ENCODE results near the gene RABGAP1L.

The RABGAP1L gene

DNA sequence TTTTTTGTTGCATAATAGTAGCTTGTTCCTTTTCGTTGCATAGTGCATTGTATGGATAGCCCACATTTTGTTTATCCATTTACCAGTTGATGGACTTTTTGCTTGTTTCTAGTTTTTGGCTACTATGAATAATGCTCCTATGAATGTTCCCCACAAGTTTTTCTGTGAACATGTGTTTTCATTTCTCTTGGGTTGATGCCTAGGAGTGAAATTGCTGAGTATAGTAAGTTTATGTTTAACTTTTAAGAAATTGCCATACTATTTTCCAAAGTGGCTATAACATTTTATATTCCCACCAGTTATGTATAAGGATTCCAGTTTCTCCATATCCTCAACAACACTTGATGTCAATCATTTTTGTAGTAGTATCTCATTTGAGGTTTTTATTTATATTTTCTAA, 755.7 kb downstream of the RABGAP1L start:
- no peak overlapping the region for H3K4me3 ChIP-seq (ENCODE audit: low read depth, low read length)
- TF ChIP-seq, protein P1, sequence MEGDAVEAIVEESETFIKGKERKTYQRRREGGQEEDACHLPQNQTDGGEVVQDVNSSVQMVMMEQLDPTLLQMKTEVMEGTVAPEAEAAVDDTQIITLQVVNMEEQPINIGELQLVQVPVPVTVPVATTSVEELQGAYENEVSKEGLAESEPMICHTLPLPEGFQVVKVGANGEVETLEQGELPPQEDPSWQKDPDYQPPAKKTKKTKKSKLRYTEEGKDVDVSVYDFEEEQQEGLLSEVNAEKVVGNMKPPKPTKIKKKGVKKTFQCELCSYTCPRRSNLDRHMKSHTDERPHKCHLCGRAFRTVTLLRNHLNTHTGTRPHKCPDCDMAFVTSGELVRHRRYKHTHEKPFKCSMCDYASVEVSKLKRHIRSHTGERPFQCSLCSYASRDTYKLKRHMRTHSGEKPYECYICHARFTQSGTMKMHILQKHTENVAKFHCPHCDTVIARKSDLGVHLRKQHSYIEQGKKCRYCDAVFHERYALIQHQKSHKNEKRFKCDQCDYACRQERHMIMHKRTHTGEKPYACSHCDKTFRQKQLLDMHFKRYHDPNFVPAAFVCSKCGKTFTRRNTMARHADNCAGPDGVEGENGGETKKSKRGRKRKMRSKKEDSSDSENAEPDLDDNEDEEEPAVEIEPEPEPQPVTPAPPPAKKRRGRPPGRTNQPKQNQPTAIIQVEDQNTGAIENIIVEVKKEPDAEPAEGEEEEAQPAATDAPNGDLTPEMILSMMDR (IDR thresholded peaks at IDR 0.05; ENCODE audit: low read depth, low read length, missing control alignments) = no peak
- in situ Hi-C loops (cut with HindIII; ENCODE audit: low sequenced_read_pairs) = no loop called here
- no peak for DNase-seq (ENCODE audit: low read depth)

DNA sequence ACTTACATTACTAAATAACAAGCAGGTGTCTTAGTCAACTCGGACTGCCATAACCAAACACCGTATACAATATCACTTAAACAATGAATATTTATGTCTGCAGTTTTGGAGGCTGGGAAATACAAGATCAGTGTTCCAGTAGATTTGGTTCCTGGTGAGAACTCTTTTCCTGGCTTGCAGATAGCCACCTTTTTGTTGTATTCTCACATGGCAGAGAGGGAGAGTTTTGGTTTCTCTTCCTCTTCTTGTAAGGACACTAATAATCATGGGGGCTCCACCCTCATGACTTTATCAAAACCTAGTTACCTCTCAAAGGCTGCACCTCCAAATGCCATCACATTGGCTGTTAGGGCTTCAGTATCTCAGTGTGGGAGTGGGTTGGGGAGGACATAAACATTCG, 757.5 kb downstream of the RABGAP1L start:
- TF ChIP-seq, protein P1 (IDR thresholded peaks at IDR 0.05; ENCODE audit: low read depth, low read length, missing control alignments) = no peak
- H3K4me3 ChIP-seq (ENCODE audit: low read depth, low read length) = no peak overlapping the region
- DNase-seq (ENCODE audit: low read depth) = no peak
- in situ Hi-C loops (cut with HindIII; ENCODE audit: low sequenced_read_pairs) = no loop called here

DNA sequence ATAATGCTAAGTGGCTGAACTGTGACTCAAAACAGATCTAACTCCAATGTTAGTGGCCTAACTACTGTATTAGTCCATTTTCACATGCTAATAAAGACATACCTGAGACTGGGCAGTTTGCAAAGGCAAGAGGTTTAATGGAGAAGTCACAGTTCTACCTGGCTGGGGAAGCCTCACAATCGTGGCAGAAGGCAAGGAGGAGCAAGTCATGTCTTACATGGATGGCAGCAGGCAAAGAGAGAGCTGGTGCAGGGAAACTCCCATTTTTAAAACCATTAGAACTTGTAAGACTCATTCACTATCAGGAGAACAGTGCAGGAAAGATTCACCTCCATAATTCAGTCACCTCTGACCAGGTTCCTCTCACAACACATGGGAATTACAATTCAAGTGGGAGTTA, 760.8 kb downstream of the RABGAP1L start:
- TF ChIP-seq, protein P1 (IDR thresholded peaks at IDR 0.05; ENCODE audit: low read depth, low read length, missing control alignments) = no peak
- DNase-seq (ENCODE audit: low read depth) = no peak
- in situ Hi-C loops (cut with HindIII; ENCODE audit: low sequenced_read_pairs) = no loop called here
- H3K4me3 ChIP-seq (ENCODE audit: low read depth, low read length) = no peak overlapping the region

DNA sequence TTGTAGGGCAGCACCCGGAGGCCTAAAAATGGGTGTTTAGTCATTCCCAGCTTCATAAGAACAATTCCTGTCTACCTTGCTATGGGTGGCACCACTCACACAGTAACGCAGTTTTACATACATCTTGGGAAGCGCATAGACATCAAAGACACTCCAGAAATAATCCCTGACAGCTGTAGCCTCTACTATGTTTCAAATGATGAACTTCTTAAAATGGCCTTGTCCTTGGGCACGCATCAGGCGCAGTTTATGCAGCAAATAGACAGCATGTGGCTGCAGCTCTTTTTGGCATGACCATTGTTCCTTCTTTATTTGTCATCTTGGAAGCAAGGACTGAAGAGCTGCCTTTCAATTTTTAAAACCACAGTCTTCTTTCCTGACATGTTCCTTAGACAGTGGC, 762.8 kb downstream of the RABGAP1L start:
- DNase-seq (ENCODE audit: low read depth) = no peak
- in situ Hi-C loops (cut with HindIII; ENCODE audit: low sequenced_read_pairs) = no loop called here
- TF ChIP-seq, protein P1 (IDR thresholded peaks at IDR 0.05; ENCODE audit: low read depth, low read length, missing control alignments) = no peak
- H3K4me3 ChIP-seq (ENCODE audit: low read depth, low read length) = no peak overlapping the region

DNA sequence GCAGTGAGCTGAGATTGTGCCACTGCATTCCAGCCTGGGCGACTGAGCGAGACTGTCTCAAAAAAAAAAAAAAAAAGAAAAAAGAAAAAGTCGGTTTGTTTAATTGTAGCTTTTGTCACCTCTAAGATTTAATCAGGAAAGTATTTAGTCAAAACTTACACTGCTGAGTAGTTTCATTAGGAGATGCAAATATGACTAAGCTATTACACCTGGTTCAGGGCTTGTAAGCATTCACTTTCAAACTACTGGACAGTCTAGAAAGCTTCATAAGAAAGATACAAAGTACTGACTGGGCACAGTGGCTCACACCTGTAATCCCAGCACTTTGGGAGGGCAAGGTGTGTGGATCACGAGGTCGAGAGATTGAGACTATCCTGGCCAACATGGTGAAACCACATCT, 764.5 kb downstream of the RABGAP1L start:
- no peak overlapping the region for H3K4me3 ChIP-seq (ENCODE audit: low read depth, low read length)
- in situ Hi-C loops (cut with HindIII; ENCODE audit: low sequenced_read_pairs) = no loop called here
- TF ChIP-seq, protein P1 (IDR thresholded peaks at IDR 0.05; ENCODE audit: low read depth, low read length, missing control alignments) = no peak
- no peak for DNase-seq (ENCODE audit: low read depth)

DNA sequence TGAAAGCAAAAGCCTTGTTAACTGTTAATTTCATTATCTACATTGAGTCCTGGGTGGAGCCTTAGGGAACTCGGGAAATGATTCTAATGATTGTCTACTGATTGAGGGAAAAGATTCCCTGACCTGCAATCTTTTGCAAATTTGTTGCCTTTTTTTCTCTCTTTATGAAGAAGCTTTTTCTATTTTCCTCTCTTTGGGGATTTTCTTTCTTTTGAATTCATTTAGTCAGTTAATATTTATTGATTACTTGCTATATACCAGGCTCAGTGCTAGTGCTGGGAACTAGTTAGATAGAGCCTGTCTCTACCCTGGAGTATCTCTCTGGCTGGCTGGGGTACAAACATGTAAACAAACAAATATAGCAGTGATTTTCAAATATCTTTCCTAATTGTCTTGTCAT, 769.2 kb downstream of the RABGAP1L start:
- H3K4me3 ChIP-seq (ENCODE audit: low read depth, low read length) = no peak overlapping the region
- TF ChIP-seq, protein P1 (IDR thresholded peaks at IDR 0.05; ENCODE audit: low read depth, low read length, missing control alignments) = no peak
- in situ Hi-C loops (cut with HindIII; ENCODE audit: low sequenced_read_pairs) = no loop called here
- DNase-seq (ENCODE audit: low read depth) = no peak

DNA sequence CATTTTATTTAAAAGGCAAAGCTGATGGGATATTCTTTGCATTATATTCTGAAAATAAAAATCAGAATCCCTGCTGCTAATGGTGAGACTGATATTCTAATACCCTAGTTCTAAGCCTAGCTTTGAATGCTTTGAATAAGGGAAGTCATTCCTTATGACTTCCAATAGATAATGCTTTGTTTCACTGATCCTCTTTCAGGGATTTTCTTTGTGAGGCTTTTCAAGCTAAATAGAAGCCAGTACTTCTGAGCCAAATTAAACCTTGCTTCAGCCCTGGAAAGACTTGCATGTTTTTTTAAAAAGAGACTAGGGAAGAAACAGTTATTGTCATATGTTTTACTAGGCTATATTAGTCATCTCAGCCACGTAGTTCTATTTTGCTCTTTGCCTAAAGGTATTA, 771.9 kb downstream of the RABGAP1L start:
- TF ChIP-seq, protein P1 (IDR thresholded peaks at IDR 0.05; ENCODE audit: low read depth, low read length, missing control alignments) = no peak
- H3K4me3 ChIP-seq (ENCODE audit: low read depth, low read length) = no peak overlapping the region
- in situ Hi-C loops (cut with HindIII; ENCODE audit: low sequenced_read_pairs) = no loop called here
- no peak for DNase-seq (ENCODE audit: low read depth)
